SU-DHL-6 (cell line): Measurements from ENCODE around the gene CLNK.

ENCODE experiments used
- H2AFZ ChIP-seq: fragments of 200-600 bp; sonication (generic); 2 replicates; pipeline ENCODE4 v1.6.1; 2014; ENCODE audit warnings: low read depth, mild to moderate bottlenecking, moderate library complexity, mixed read lengths, antibody characterized with exemption, low read length; ENCODE audit not compliant: severe bottlenecking
- H3F3A ChIP-seq: fragments of 200-600 bp; shearing (Covaris generic); 2 replicates; pipeline ENCODE4 v1.6.0; 2016; ENCODE audit warnings: antibody characterized with exemption, mild to moderate bottlenecking; ENCODE audit not compliant: insufficient read depth
- H3K27ac ChIP-seq: fragments of 200-600 bp; sonication (generic); 2 replicates; pipeline ENCODE4 v1.5.1; 2016; ENCODE audit warnings: low read depth, mild to moderate bottlenecking, low read length, moderate library complexity, mixed read lengths
- H3K27me3 ChIP-seq: fragments of 200-600 bp; sonication (generic), shearing (Covaris generic); 2 replicates; pipeline ENCODE4 v1.6.0; 2014; ENCODE audit warnings: mild to moderate bottlenecking, low read length
- H3K36me3 ChIP-seq: fragments of 200-600 bp; sonication (generic); 2 replicates; pipeline ENCODE4 v1.6.1; 2014; ENCODE audit warnings: mild to moderate bottlenecking, low read length, mixed read lengths
- H3K4me2 ChIP-seq: fragments of 300-600, 200-600 bp; shearing (Covaris generic), sonication (generic); 2 replicates; pipeline ENCODE4 v1.6.0; 2014; ENCODE audit warnings: low read length, low read depth, mild to moderate bottlenecking; ENCODE audit not compliant: poor library complexity, severe bottlenecking
- H3K4me3 ChIP-seq: fragments of 200-600 bp; sonication (generic); 2 replicates; pipeline ENCODE4 v1.5.1; 2014; ENCODE audit warnings: antibody characterized with exemption, low read length, mild to moderate bottlenecking, mixed read lengths; ENCODE audit not compliant: insufficient read depth, poor library complexity, severe bottlenecking
- H3K79me2 ChIP-seq: fragments of 200-600 bp; sonication (generic); 2 replicates; pipeline ENCODE4 v1.6.1; 2014; ENCODE audit warnings: mild to moderate bottlenecking, low read length, moderate library complexity; ENCODE audit not compliant: insufficient read depth
- H3K9ac ChIP-seq: fragments of 200-600 bp; sonication (generic); 2 replicates; pipeline ENCODE4 v1.7.0; 2014; ENCODE audit warnings: mild to moderate bottlenecking, low read length
- H3K9me2 ChIP-seq: fragments of 200-600 bp; sonication (generic); replicated peaks from 2 replicates; pipeline ENCODE4 v1.6.1; 2014; ENCODE audit warnings: low read length; ENCODE audit not compliant: insufficient read depth
- H3K9me3 ChIP-seq: fragments of 200-600 bp; sonication (generic); 2 replicates; pipeline ENCODE4 v1.6.1; 2014; ENCODE audit warnings: low read length, mixed read lengths; ENCODE audit not compliant: insufficient read depth
- H4K20me1 ChIP-seq: fragments of 200-600 bp; sonication (generic); 2 replicates; pipeline ENCODE4 v1.6.1; 2014; ENCODE audit warnings: low read depth, mild to moderate bottlenecking, antibody characterized with exemption, low read length, moderate library complexity, mixed read lengths
- CTCF ChIP-seq: fragments of 200-600 bp; sonication (generic); IDR thresholded peaks from one replicate; pipeline ENCODE4 v1.5.1; 2017; ENCODE audit warnings: antibody characterized with exemption, mild to moderate bottlenecking, low read length, moderate library complexity; ENCODE audit not compliant: insufficient read depth, poor library complexity, severe bottlenecking
- EZH2phosphoT487 ChIP-seq: fragments of 200-600 bp; sonication (generic), shearing (Covaris generic); conservative IDR thresholded peaks from 2 replicates; pipeline ENCODE4 v1.6.1; 2018; ENCODE audit warnings: mild to moderate bottlenecking, antibody characterized with exemption, low read length, moderate library complexity, mixed read lengths

The CLNK gene

GRCh38 chr4:10611673-10612072, 72.9 kb downstream of the CLNK start:
- Histone ChIP-seq H3K27me3 (no peaks in the 10 kb centered on the region), H3K4me2 (no peak overlapping the region), H3F3A (no peaks in the 10 kb centered on the region), H4K20me1 (no peaks in the 10 kb centered on the region), H3K9me3 (no peaks in the 10 kb centered on the region), H3K9me2 (no peaks in the 10 kb centered on the region), H3K4me3 (no peak overlapping the region), H3K27ac (no peak overlapping the region), H3K36me3 (no peaks in the 10 kb centered on the region), H2AFZ (no peak overlapping the region), H3K9ac (no peak overlapping the region), H3K79me2 (no peaks in the 10 kb centered on the region)
- TF ChIP-seq EZH2phosphoT487 (no peak), CTCF (no peak)

GRCh38 chr4:10608501-10609219, 75.9 kb downstream of the CLNK start:
- H3K4me2 ChIP-seq = no peak overlapping the region
- H3K9me2 ChIP-seq = no peaks in the 10 kb centered on the region
- no peaks in the 10 kb centered on the region for H4K20me1 ChIP-seq
- H3K9me3 ChIP-seq = no peaks in the 10 kb centered on the region
- no peaks in the 10 kb centered on the region for H3K79me2 ChIP-seq
- no peak overlapping the region for H2AFZ ChIP-seq
- H3K27me3 ChIP-seq = no peaks in the 10 kb centered on the region
- no peak overlapping the region for H3K9ac ChIP-seq
- H3K4me3 ChIP-seq = no peak overlapping the region
- H3K27ac ChIP-seq = no peak overlapping the region
- no peaks in the 10 kb centered on the region for H3F3A ChIP-seq
- TF ChIP-seq CTCF (no peak), EZH2phosphoT487 (no peak)
- H3K36me3 ChIP-seq = no peaks in the 10 kb centered on the region

- H3K9me2 ChIP-seq = no peaks in the 10 kb centered on the region
- H3K9ac ChIP-seq = no peak overlapping the region
- H2AFZ ChIP-seq = no peak overlapping the region
- no peak overlapping the region for H3K4me3 ChIP-seq
- no peak overlapping the region for H3K4me2 ChIP-seq
- TF ChIP-seq EZH2phosphoT487 = no peak
- no peak for TF ChIP-seq CTCF
- H3K36me3 ChIP-seq = no peaks in the 10 kb centered on the region
- no peaks in the 10 kb centered on the region for H3F3A ChIP-seq
- no peak overlapping the region for H3K27ac ChIP-seq
- no peaks in the 10 kb centered on the region for H3K9me3 ChIP-seq
- H4K20me1 ChIP-seq = no peaks in the 10 kb centered on the region
- H3K79me2 ChIP-seq = no peaks in the 10 kb centered on the region
- no peaks in the 10 kb centered on the region for H3K27me3 ChIP-seq
Observed at GRCh38 chr4:10607206-10607605, 77.4 kb downstream of the CLNK start.
